Activated CD8-positive, alpha-beta memory T cell treated with anti-CD3 and anti-CD28 coated beads, Interleukin-2, amount 50 U/mL, for 4 hours (primary cell): Measurements from ENCODE around the gene JOSD1.
"Not testable (repeated sequence)": the region's sequence is repeated elsewhere in the genome, so short reads cannot be mapped to it uniquely, and the experiment has no call there.

Source experiments
- DNase-seq: peaks from one replicate; pipeline ENCODE4 v3.0.0-alpha.2; 2020

Gene JOSD1

DNA sequence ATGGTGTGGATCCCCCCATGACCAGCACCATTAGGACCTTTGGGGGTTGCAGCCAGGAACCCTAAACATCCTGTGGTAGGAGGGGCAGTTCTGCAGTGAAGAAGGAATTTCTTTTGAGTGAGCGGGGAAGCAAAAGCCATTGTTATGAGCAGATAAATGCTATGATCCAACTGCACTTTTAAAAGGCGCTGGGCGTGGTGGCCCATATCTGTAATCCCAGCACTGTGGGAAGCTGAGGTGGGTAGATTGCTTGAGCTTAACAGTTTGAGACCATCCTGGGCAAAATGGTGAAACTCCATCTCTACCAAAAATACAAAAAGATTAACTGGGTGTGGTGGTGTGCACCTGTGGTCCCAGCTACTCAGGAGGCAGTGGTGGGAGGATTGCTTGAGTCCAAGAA, 24.9 kb downstream of the JOSD1 start:
- DNase-seq = no peak

- DNase-seq = no peak
Measured at GRCh38 chr22:38674888-38675287, 25.9 kb downstream of the JOSD1 start.

GRCh38 chr22:38657045-38657909, 43.5 kb downstream of the JOSD1 start:
- no peak for DNase-seq

- peak; percentile 80 for DNase-seq
Measured at GRCh38 chr22:38656256-38657044, 44.3 kb downstream of the JOSD1 start, which contains the start of the genes CBY1 and FAM227A. Gene CBY1 (plus strand): TSS chr22:38656638. CDS start chr22:38668055, 11,417 bp downstream. Gene FAM227A (minus strand): TSS chr22:38656392. CDS start chr22:38650168, 6,224 bp downstream.

- no peak for DNase-seq
Measured at GRCh38 chr22:38655519-38656255, 45.1 kb downstream of the JOSD1 start.

- no peak for DNase-seq
Measured at GRCh38 chr22:38653741-38654140, 47.0 kb downstream of the JOSD1 start.

DNA sequence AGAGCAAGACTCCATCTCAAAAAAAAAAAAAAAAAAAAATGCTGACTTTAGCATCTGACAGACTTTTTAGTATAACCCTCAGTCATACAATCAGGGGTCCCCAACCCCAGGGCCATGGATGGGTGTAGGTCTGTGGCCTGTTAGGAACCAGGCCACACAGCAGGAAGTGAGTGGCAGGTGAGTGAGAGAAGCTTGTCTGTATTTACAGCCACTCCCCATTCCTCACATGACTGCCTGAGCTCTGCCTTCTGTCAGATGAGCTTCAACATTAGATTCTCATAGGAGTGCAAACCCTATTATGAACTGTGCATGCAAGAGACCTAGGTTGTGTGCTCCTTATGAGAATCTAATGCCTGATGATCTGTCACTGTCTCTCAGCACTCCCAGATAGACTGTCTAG, 47.9 kb downstream of the JOSD1 start:
- DNase-seq = no peak

- no peak for DNase-seq
Measured at GRCh38 chr22:38649841-38650522, 50.8 kb downstream of the JOSD1 start.

DNA sequence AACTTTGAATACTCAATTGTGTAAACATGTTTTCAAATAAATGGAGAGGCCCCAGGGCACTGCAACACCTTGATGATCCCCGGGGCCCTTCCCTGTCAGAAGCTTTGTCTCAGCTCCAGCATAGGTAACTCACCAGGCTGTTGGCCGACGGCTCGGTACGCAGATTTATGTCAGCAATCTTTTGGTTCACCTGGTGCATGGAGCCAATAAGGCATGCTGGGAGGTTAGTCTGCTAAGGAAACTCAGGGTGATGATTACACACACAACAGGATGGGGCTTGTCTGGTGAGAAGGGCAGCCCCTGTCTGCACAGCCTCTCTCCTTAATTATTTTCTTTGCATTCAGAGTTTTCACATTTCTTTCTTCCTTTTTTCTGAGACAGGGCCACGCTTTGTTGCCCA, 55.3 kb downstream of the JOSD1 start:
- DNase-seq = no peak

GRCh38 chr22:38644245-38644644, 56.5 kb downstream of the JOSD1 start:
- not testable (repeated sequence) for DNase-seq

GRCh38 chr22:38641476-38642040, 59.2 kb downstream of the JOSD1 start:
- DNase-seq = no peak

DNA sequence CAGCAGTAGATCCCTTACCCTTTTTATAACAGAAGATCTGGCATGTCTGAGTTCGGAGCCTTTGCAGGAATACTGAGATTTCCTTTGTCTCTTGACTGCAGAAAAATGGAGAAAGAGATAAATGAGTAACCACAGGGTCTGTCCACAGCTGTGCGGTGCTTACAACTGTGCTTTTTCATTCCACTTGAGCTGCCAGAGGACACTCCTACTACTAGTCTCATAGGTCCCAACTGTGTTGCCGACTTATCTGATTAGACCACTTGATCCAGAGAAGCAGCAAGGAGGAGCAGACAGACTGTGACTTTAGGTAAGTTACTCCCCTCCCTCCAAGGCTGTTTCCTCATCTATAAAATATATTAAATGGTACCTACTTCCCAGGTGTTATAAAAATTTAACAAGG, 62.0 kb downstream of the JOSD1 start:
- DNase-seq = no peak

DNA sequence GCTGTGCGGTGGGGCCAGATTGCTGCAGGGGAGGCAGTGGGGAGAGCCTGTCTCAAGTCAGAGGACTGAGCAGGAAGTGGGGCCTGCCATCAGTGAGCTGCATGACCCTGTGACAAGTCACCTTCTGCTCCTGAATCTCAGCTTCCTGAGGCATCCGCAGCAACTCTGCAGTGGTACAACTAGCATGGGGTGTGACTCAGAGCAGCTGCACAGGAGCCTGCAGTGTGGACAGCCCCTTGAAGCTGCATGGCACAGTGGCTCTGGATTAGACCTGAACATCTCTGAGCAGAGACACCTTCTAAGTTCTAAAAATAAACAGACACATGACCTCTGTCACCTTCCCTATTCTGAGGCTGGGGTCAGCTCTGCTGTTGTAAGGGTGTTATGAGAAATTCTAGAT, 62.5 kb downstream of the JOSD1 start:
- no peak for DNase-seq
